Ecto neural progenitor cell (in vitro differentiated cells): ENCODE measurements around the gene CHRM1.

Experiments used
- DNase-seq: peaks from one replicate; pipeline ENCODE4 v3.0.0-alpha.2; 2018; ENCODE audit warnings: low spot score

Gene CHRM1

DNA sequence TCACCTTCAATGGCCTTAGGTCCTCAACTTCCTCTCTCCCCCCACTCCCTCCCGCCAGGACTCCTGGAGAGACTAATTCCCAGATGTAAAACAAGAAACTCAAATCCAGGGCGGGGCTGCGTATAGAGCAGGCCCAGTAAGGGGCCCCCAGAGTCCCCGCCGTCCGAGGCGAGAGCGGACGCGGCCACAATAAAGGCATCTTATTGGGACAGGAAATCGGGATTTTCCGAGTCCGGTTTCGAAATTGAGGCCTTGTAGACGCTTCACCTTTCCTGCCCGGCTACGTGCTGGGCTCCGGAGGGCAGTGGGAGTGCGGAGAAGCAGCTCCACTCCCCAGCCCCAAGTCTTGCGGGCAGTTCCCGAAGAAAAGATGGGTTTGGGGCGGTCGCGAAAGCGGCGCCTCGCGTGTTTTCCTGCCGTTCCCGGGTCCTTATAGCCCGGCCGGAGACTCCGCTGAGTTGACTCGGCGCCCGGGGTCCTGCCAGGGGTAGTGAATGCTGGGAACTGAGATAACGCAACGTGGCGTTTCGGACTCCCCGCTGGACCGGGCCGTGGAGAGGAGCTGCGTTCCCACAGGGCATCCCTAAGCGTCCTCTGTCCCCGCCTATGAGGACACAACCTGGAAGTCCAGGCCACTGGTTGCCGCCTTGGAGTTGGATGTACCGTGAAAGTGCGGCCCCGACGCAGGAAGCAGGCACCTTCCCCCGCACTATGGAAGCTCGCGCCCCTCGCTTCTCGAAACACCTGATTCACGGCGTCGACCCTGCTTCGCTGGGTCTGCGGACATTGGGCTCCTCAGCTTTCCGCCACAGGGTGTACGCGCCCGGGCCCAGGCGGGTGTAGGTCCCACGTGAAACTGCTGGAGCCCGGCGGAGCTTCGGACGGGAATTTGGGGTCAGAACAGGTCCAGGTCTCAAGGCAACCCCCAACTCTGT, 4.8 kb upstream of the CHRM1 start:
- DNase-seq, result peak; percentile 62

DNA sequence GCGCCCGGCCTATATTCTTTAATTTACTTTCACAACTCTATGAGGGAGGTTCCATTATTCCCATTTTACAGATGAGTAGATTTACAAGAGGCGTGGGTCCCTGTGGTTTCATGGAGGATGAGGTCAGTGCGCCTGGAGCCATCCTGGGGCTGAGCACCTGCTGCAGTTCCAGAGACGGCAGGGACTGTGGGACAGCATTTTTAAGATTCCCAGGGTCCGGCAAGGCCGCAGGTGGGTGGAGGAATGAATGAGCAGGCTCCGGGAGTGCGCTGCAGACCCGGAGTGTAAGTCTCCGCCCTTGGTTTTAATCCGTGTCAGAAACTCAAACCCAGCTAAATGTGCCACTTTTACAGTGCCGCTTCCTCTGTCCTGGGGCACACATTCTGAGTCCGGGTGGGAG, 4.1 kb upstream of the CHRM1 start:
- DNase-seq, result peak; percentile 66

DNA sequence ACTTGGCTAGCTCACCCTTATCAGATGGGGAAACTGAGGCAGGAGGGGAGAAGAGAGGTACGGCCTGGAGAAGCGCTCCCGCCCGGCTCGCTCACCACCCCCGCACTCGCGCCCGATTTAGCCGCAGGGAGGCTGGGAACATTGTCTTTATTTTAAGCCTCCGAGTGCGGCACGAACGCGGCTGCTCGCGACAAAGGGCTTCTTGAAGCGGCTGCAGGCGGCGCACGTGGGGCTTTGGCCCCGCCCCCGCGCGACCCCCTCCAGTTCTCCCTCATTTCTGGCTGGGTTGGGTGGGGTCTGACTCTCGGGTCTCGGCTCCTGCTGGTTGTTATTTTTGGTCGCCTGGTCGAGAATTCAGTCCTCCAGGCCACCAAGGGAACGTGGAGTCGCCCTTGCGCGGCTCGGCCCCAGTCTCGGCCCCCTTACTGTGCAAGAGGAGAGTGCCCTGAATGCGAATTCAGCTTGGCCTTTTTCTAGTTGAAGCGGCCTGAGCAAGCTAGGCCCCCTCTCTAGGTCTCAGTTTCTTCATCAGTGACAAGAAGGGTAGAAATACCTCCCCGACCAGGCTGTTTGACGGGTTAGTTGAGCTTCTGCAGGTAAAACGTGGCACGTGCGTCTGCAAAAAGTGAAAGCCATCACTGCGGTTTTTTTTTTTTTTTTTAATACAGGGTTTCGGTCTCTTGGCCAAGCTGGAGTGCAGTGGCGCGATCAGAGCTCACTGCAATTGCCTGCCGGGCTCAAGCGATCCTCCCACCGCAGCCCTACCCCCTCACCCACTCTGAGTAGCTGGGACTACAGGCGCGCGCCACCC, 2.6 kb upstream of the CHRM1 start:
- peak; percentile 73 for DNase-seq

DNA sequence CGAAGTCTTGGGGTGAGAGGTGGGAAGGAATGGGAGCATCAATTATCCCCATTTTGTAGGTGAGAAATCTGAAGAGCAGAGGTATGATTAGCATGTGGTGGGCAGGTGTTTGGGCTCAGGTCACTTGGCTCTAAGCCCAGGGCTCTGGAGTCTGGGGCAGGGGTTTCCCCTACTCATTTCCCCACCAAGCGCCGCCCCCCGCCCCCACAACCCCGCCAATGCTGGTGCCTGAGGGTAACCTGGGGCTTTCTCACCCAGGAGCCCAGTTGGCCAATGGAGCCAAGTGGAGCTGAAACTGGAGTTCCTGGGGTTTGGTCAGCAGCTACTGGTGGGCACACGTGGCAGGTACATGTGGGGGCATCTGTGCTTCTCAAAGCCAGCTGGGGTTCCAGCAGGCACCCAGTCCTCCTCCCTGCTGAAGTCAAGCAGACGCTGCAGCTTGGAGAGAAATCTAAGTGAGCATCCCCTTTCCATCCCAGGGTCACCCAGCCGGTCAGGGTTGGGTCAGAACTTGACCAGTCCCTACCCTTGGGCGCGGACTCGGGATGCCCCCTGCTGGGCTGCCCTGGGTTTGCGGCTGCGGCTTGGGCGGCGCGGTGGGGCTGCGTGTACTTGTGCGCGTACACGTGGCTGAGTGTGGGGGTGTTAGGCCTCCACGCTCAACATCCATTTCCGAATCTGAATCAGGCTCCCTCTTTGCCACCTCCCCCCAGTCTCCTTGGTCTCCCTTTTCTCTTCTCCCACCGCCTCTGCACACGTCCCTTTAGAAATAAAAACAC, 1.7 kb upstream of the CHRM1 start:
- peak; percentile 72 for DNase-seq

DNA sequence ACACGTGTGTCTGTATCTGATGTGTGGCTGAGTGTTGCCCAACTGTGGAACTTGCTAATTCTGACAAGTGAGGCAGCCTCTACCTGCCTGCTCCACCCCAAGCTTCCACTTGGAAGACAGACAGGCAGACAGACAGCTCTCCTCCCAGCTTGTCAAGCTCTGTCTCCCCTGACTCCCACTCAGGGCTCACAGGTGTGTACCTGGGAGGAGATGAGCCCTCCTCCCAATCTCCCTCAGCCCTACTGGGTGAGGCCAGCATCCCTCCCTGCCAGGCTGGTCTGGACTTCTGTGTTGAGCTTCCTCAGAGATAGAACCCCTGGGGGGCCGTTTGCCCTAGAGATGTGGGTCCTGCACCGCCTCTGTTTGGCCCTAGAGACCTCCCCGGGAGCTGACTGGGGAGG, 1.0 kb upstream of the CHRM1 start:
- DNase-seq, result no peak

DNA sequence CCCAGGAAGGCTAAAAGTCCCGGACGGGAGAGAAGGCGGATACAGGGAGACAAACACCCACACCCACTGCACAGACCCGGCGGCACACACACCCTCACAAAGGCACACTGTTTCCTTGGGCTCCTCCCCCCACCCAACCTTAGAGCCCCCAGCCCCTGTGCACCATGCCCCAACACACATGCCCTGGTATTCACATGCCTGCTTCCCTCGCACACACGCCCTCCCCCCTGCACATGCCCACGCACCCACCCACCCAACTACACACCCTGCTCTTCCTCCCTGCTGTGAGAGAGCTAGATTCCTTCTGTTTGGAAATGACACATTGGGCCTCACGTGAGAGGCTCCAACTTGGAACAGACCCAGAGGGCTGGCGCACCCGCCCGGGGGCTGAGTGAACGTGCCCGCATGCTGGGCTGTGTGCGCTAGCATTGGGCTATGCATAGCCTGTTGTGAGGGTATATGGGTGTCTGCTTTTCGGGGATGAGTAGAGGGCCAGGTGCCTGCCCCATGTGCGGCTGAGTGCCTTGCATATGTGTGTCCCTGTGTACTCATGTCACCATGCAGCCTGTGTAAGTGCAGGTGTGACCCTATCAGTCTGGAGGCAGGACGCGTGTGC, 518 bp upstream of the CHRM1 start:
- DNase-seq, result no peak

DNA sequence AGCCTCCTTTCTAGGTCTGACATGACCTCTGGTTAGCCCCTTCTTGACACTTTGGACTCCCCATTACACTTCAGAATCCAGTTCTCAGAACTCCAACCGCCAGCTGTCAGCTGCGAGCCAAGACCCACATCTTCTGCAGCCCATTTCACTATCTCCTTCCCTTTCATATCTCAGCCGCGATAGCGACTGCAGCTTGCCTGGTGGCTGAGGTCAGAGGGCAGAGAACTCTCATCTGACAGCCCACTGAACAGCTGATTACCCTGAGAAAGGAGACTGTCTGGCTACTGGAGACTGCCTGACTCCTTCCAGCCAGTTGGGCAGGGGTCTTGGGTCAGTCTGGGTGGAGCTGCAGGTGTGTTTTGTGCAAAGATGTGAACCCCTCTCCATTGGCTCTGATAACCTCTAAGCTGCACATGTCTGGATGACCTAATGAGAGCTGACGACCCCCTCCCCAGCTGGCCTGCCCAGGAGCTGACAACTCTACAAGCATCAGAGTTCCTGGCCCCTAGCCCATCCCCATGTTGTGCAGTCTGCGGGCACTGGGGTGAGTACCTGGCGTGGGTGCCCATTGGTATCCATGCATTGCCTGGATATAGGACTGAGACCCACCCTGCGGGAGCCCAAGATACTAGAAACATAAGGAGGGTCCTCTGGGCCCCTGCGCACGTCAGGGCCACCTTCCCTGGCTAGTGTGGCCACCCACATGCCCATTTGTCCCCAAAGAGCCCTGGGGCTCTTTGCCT, 1.1 kb downstream of the CHRM1 start:
- no peak for DNase-seq

DNA sequence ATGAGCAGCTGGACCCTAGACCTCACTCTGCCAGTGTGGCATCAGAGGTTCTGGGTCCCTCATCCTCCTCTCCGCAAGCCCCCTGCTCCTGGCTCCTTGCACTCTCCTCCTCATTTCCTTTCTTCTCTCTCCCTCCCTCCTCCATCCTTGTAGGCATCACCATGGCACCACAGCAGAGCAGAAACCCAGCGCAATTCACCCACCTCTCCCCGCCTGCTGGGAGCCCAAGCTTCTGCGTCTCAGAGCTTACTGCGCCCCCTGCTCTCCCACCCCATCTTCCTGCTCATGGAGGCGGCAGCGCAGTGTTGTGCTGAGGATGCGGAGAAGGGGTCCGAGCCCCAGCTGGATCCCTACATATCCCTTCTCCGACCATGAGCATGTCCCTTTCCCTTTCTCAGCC, 1.7 kb downstream of the CHRM1 start:
- no peak for DNase-seq

DNA sequence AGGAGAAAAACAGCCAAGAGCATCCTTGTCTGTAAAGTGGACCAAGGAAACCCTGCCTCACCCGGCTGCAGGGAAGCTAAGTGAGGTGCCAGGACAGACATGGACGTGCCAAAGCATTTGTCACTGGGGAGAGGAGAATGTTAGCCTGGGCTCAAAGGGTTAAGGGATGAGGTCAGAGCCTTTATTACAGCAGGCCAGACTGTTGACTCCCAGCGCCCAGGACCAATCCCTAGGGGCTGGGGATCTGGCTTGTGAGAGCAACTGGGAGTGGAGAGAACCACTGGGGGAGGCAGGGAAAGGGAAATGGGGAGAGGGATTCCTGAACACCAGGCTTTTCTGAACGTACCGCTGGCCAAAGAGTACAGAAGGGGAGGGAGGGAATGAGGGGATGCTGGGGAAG, 2.6 kb downstream of the CHRM1 start:
- DNase-seq, result no peak

DNA sequence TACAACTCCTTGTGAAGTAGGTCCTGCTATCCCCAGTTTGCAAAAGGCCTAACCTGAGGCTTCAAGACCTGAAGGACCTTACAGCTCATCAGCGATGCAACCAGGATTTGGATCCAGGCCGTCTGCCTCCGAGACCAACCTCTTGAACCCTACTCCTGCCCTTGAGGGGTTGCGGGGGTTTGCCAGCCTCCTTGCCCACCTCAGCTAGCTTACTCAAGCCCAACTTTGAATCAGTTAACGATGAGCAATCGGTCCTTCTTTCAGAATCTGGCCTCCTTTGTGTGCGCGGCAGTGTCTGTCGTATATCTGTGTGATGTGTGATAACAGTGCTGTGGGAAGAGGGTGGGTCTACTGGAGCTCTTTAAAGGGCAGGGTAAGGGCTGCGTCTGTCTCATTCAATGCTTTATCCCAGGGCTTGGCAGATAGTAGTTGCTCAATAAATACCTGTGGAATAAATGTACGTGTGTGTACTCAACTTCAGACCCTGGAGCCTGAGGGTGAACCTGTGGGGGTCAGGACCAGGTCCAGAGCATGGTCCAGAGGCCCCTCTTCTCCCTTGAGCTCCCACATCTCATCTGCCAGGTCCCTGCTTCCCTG, 3.2 kb downstream of the CHRM1 start:
- no peak for DNase-seq

DNA sequence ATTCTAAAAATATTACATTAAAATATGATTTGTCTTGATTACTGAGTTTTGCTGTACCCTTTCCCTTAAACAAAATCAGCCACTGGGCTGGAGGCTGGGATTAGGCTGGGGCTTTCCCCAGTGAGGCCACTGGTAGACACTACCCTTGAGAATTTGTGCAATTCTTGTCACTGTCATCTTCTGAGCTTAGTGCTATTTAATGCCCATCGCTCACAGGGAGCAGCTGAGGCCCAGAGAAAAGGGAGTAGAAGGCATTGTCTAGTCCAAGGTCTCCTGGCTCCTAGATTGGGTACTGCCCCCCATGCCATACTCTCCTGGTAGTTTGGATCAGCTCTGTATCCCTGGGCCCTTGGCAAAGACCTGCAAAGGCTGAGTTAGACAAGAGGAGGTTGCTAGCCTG, 6.7 kb downstream of the CHRM1 start:
- no peak for DNase-seq

DNA sequence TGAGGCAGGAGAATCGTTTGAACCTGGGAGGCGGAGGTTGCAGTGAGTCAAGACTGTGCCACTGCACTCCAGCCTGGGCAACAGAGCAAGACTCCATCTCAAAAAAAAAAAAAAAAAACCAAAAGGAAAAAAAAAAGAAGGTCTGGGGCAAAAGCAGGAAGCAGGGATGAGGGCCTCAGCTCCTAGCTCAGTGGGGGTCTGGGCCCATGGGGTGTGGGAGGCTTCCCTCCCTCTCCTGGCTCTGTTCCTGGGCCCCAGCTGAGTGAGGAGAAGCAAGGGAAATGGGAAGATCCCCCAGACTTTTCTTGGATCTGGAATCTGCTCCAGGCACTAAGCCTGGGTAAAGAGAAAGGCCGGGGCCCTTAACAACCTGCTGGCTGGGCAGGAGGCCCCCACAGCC, 8.9 kb downstream of the CHRM1 start:
- no peak for DNase-seq

DNA sequence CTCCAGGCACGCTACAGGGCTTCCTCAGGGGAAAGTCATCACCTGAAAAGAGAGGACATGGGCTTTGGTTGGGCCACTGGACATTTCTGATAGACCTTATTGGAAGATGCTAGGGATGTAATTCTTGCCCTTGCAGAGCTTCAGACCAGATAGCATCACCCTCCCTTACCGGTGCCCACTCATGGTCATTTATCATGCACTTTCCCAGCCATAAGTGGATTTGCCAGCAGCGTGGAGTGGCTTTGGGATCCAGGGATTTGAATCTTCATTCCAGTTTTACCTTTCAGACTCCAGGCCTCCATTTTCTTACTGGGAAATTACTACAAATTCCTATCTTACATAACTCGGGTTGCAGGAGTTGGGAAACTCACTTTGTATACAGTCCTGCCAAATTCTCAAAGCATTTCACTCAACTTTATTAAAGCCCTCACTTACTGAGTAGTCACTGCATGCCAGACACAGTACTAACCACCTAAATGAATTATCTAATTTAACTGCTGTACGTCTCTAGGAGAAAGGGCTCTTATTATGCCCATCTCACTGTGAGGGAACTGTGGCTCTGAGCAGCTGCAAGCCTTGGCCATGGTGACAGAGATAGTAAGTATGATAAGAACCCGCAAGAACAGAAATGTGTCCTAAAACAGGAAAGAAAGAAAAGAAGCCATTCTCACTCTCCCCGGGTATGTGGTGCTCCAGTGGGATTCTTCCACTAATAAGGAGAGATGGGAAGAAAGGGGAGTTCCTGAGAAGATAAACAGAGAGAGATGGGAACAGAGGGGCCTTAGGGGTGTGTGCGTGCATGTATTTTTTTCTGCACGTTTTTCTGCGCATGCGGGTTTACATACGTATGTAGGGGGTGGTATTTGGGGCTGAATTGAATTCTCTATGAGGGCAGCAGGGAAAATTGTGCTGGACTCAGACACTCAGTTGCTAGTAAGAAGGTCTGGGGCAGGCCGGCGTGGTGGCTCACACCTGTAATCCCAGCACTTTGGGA, 9.7 kb downstream of the CHRM1 start:
- no peak for DNase-seq

DNA sequence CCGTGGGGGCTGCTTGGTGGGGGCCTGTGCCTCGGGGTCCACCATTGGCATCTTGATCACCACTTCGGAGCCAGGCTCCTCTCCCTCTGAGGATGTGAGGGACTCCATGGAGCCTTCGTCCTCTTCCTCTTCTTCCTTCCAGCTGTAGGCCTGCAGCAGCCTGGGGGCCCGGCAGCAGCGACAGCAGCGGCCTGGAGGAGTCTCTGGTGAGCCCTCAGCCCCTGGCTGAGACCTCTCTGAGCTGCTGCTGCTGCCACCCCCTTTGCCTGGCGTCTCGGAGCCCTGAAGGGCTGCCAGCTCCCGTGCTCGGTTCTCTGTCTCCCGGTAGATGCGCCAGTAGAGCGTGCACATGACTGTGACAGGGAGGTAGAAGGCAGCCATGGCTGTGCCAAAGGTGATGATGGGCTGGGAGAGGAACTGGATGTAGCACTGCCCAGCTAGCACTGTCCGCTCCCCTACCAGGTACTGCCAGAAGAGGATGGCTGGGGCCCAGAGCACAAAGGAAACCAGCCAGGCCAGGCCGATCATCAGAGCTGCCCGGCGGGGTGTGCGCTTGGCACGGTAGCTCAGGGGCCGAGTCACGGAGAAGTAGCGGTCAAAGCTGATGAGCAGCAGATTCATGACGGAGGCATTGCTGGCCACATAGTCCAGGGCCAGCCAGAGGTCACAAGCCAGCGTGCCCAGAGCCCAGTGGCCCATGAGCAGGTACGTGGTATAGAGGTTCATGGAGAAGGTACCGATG, 10.9 kb downstream of the CHRM1 start:
- DNase-seq, result no peak

DNA sequence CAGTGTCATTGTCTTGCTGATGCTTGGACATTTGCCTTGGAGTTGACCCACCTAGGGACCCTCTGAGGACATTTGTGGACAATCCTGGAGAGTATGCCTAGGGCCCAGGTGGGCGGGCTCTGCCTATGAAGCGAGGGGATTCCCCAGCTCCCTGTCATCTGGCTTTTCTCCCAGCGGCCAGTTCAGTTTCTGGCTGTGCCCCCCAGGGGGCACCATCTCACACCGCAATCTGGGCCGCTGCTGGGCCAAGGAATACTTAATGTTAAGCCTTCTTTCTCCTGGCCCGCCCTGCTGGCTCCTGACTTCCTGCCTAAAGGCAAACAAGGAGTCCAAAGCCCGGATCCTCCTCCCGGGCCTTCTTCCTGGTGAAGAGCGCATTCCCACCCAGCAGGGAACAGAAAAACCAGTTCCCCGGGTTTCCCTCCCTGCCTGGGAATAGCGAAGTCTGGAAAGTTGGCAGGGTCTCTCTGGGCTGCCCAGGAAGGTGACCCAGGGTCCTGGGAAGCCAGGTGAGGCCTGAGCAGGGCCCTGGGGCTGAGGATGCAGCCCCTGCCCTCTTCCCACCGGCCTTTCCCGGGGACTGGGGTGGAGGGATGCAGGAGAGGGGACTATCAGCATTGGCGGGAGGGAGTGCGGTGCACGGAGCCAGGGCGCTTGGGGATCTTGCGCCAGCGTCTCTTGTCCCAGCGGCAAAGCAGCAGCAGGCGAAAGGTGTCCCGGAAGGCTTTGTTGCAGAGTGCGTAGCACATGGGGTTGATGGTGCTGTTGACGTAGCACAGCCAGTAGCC, 11.9 kb downstream of the CHRM1 start:
- DNase-seq, result peak; percentile 82

DNA sequence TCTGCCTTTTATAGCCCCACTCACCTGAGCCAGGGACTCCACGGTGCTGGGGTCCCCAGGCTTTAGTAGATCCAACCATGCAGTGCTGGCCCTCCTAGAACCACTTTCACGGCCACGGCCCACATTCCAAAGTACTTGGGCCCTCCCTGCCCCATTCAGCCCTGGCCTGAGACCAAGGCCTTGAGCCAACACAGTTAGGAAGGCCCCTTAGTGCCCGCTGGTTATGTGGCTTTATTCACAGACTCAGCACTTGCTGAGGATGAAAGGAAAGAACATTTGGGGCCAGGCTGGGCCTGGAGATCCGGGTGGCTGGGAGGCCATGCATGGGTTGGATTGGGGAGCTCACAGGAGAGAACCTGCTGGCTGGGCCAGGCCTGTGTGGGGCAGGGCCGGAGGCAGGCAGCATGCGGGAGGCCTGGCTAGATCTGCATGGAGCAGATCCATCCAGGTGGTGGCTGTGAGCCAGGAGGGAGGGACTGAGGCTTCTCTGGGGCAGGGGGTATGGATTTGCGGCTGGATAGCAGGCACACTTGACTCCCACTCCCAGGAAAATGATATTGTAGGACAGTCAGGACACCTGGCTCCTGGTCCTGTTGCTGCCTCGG, 12.6 kb downstream of the CHRM1 start:
- DNase-seq, result no peak

DNA sequence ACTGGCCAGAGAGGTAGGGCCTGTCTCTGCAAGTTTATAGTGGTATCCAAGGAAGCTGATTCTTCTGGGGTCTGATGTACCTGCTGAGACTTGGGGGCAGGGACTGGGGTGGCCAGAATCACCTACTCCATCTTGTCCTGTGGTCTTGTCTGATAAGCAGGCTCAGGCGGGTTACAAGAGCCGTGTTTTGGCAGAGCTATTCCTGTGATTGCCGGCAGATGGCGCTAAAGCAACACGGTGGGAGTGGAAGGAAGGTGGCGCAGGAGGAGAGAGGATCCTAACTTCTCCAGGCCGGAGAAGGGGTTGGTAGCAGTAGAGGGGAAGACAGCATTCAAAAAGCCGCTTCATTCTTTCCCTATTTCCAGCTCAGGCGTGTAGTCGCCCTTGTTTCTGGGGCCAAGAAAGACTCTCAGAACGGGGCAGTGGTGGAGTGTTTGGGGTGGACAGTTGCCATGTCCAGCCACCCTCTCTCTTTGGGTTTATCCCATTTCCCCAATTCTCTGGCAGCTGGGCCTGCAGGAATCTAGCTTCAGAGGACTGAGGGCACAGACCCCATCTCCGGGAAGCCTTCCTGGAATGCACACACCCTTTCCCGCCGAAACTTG, 15.1 kb downstream of the CHRM1 start:
- peak; percentile 92 for DNase-seq
